HG03439 (cell line): ENCODE data around the gene SLC2A1.
A peak's percentile ranks its signal among the peaks of the same experiment; 100 is the strongest.

ENCODE experiments used
- ATAC-seq: cut with Tn5 transposase; IDR thresholded peaks from one replicate; pipeline ENCODE4 v1.9.1; 2021; ENCODE audit warnings: mild to moderate bottlenecking, moderate library complexity; ENCODE audit not compliant: unreplicated experiment

Gene SLC2A1

DNA sequence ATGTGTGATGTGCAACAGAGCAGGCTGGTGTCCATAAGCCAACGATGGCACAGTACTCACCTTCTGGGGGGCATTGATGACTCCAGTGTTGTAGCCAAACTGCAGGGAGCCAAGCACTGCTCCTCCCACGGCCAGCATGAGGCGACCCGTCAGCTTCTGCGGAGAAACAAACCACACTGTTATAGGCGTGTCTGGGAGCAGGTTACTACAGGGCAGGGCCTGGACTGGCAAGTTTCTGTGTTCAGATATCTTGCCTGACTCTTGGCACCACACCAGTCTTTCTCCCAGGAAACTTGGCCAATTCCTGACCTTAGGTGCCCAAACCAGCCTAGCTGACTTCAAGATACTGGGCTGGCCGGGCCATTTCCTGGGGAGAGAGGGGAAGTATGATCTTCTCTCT is 15.5 kb downstream of the SLC2A1 start:
- no peak for ATAC-seq

- ATAC-seq = no peak
Measured at GRCh38 chr1:42942444-42942843, 16.2 kb downstream of the SLC2A1 start.

- no peak for ATAC-seq
Measured at GRCh38 chr1:42941640-42942330, 16.9 kb downstream of the SLC2A1 start.

GRCh38 chr1:42940851-42941639 is 17.6 kb downstream of the SLC2A1 start:
- ATAC-seq = no peak

DNA sequence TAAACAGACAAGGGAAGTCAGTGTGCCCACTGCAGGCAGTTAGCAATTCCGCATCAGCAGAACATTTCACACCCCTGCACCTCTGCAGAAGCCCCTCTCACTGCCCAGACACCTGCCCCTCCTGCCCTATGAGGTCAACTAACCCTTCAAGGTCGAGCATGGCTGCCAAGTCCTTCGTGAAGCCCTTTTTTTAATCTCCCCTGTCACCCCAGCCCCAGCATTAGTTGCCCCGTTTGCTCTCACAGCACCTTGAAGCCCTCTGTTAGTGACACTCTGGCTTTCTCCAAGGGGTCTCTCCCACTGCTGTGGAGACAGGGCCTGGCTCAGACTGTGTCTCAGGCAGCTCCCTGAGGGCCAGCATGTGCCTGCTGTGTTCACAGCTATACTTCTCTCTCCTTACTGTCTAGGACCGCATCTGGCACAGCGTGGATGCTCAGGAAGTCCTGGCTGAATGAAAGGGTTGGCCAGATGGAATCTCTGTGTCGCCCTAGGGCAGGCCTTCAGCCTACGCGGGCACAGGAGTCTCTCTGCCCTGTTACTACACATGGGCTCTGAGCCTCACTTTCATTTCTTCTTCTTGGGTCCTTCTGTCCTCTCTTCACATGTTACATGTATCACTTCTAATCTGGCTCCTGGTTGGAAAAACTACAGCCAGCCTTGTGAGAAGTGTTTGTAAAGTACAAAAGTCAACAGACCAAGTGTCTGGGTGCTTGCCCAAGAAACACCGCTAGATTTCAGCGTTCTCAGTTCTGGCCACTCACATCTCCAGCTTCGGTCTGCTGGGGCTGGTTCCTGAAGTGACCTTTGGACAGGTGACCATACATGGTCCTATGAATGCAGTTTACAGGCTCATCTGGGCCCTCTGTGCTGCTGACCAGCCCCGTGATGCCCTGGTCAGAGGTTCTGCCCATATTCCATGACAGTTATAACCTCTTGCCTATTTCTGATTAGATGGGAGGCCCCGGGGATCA is 19.7 kb downstream of the SLC2A1 start:
- ATAC-seq = no peak

GRCh38 chr1:42937836-42938644 is 20.6 kb downstream of the SLC2A1 start:
- ATAC-seq = no peak

- ATAC-seq = no peak
Measured at GRCh38 chr1:42937141-42937696, 21.4 kb downstream of the SLC2A1 start.

GRCh38 chr1:42936309-42937078 is 22.2 kb downstream of the SLC2A1 start:
- ATAC-seq = no peak

DNA sequence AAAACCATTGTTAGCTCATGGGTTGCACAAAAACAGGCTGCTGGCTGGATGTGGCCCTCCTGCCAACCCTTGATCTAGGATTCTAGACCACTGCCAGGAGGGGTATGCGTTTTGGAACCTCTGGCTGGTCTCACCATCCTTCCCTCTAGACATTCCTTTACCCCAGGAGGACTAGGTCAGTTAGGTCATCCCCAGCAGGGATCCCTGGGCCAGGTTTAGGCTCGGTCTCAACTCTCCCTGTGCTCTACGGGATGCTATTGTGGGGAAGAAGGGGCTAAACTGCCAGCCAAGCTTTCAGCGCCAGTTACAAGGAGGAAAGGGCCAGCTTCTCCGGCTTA is 22.7 kb downstream of the SLC2A1 start:
- no peak for ATAC-seq

GRCh38 chr1:42935313-42935895 is 23.3 kb downstream of the SLC2A1 start:
- ATAC-seq = no peak

- ATAC-seq = no peak
Measured at GRCh38 chr1:42934541-42935312, 23.9 kb downstream of the SLC2A1 start.

DNA sequence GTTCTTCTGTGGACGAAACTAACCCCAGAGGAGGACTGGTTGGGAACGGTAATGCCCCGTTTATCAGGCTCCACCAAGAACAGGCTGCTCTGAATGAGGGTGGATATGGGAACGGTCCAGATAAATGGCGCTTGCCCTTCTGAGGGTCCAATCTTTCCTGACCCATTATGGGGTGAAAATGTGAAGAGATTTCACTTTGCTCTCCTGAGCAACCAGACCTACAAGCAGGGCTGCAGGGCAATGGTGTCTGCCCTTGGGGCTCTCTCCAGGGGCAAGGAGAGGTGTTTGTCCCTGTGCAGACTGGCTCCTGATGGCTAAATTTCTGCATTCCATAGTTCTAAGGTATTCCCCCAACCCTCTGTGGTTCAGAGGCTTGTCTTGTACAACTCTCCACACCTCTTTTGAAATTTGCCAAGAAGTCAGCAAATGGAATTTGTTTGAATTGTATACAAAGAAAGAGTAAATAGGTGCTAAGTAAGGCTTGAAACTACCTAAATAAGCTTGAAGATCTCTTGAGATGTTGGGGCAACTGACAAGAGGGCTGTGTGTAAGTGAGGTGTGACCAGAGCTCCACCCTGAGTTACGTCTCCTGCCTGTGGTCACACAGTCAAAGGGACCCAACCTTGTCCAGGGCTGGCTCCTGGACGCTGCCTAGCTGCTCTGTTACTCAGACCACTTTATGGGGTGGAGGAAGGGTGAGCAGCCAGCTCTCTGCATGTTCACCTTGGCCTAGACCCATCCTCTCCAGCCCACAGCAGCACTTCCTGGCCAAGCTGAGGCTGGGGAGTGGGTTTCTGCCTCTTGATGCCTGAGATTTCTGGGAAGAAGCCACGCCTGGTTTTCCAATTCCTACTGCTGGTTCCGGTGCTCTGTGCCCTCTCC is 24.8 kb downstream of the SLC2A1 start:
- no peak for ATAC-seq

DNA sequence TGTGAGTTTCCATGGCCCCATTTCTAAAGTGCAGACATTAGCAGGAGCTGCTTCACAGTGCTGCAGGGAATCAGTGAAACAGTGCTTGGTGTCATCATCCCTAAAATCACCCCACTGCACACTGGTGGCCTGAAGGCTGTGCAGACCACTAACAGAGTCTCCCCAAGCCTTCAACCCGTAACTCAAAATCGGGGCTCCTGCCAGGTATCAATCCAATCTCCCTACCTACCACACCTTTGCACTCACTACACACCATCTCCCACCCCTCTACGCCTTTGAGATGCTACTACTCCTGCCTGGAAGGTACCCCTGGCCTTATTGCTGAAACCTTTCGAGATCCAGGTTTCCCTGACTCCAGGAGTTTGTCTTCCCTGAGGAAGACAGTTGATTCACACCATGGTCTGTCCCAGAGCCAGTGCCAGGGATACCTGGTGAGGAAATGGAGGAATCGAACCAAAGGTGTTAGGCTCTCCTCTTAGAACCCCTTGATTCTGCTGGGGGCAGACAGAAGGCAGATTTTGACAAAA is 25.5 kb downstream of the SLC2A1 start:
- ATAC-seq = no peak

GRCh38 chr1:42932442-42932941 is 26.2 kb downstream of the SLC2A1 start:
- ATAC-seq = peak; percentile 5

- peak; percentile 51 for ATAC-seq
Measured at GRCh38 chr1:42931911-42932422, 26.7 kb downstream of the SLC2A1 start.

DNA sequence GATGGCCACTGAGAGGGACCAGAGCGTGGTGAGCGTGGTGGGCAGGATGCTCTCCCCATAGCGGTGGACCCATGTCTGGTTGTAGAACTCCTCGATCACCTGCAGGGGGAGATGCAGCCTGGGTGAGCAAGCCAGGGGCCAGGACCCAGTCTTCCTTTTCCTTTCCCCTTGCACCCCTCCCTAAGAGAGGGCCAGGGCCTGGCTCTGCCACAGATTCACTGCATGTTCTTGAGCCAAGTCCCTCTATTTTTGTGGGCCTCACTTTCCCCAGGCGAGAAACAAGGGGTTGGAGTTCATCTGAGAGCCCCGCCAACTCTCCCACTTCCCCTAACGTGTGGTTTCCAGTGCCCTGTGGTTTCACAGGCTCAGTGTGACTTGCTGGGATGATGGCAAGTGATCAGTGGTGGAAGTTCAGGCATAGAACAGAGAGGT is 27.5 kb downstream of the SLC2A1 start:
- ATAC-seq = no peak
